ENCODE measurements around the gene PGLYRP4.

The PGLYRP4 gene

GRCh38 chr1:153370146-153370545 is 21.5 kb upstream of the PGLYRP4 start:
- Histone ChIP-seq H3K36me3 (ENCODE audit: control insufficient read depth, insufficient read depth, low read length) (no peaks in the 10 kb centered on the region), H3K4me3 (ENCODE audit: low read length) (no peak overlapping the region), H3K27me3 (ENCODE audit: control insufficient read depth, insufficient read depth, low read length) (no peaks in the 10 kb centered on the region), H3K4me1 (ENCODE audit: control insufficient read depth, insufficient read depth, low read length) (no peaks in the 10 kb centered on the region), H3K9ac (ENCODE audit: low read length) (no peak overlapping the region), H3K27ac (ENCODE audit: low read depth, low read length) (no peak overlapping the region)

- Histone ChIP-seq H3K27me3 (ENCODE audit: control insufficient read depth, insufficient read depth, low read length) (no peaks in the 10 kb centered on the region), H3K27ac (ENCODE audit: low read depth, low read length) (no peak overlapping the region), H3K9ac (ENCODE audit: low read length) (no peak overlapping the region), H3K4me3 (ENCODE audit: low read length) (no peak overlapping the region), H3K36me3 (ENCODE audit: control insufficient read depth, insufficient read depth, low read length) (no peaks in the 10 kb centered on the region), H3K4me1 (ENCODE audit: control insufficient read depth, insufficient read depth, low read length) (no peaks in the 10 kb centered on the region)
Measured at GRCh38 chr1:153368495-153368894, 19.9 kb upstream of the PGLYRP4 start.

- Histone ChIP-seq H3K36me3 (ENCODE audit: control insufficient read depth, insufficient read depth, low read length) (no peaks in the 10 kb centered on the region), H3K9ac (ENCODE audit: low read length) (no peak overlapping the region), H3K4me1 (ENCODE audit: control insufficient read depth, insufficient read depth, low read length) (no peaks in the 10 kb centered on the region), H3K27ac (ENCODE audit: low read depth, low read length) (no peak overlapping the region), H3K4me3 (ENCODE audit: low read length) (no peak overlapping the region), H3K27me3 (ENCODE audit: control insufficient read depth, insufficient read depth, low read length) (no peaks in the 10 kb centered on the region)
Measured at GRCh38 chr1:153367090-153367489, 18.4 kb upstream of the PGLYRP4 start.

DNA sequence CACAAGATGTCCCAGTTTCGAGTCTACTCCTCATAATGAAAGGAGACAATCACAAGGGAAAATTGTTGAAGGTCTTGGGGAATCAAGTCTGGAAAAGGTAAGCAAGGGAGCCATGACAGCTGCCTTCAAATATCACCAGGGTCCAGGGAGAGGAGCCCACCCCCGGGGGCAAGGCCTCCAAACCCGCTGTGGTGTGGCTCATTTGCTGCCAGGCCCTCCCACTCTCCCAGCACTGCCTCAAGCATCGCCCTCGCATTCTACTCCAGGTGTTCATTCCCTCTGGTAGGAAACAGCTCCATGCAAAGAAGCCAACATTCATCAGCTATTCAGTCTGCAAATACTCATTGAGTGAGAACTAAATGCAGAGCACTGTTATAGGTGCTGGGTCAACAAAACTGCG is 17.6 kb upstream of the PGLYRP4 start:
- H3K27me3 ChIP-seq (ENCODE audit: control insufficient read depth, insufficient read depth, low read length): no peaks in the 10 kb centered on the region
- no peak overlapping the region for H3K27ac ChIP-seq (ENCODE audit: low read depth, low read length)
- H3K4me3 ChIP-seq (ENCODE audit: low read length): no peak overlapping the region
- no peaks in the 10 kb centered on the region for H3K4me1 ChIP-seq (ENCODE audit: control insufficient read depth, insufficient read depth, low read length)
- no peak overlapping the region for H3K9ac ChIP-seq (ENCODE audit: low read length)
- H3K36me3 ChIP-seq (ENCODE audit: control insufficient read depth, insufficient read depth, low read length): no peaks in the 10 kb centered on the region

DNA sequence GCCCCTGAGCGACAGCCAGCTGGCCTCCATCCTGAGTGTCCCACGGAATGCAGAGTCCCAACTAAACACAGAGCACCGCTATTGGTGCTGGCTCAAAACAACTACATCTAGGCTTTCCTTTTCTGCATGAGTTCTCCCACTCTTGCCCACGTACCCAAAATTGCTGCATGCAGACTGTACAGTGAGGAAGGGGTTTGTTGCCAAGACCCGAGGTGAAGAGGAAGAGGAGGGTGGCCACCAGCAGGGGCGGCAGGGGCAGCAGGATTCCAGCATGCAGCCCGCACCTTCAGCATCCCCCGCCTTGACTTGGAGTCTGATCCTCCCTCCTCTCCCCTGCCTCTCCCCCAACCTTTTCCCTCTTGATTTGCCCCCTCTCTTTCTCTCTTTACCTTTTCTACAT is 17.1 kb upstream of the PGLYRP4 start:
- Histone ChIP-seq H3K9ac (ENCODE audit: low read length) (no peak overlapping the region), H3K4me3 (ENCODE audit: low read length) (no peak overlapping the region), H3K27ac (ENCODE audit: low read depth, low read length) (no peak overlapping the region), H3K4me1 (ENCODE audit: control insufficient read depth, insufficient read depth, low read length) (no peaks in the 10 kb centered on the region), H3K27me3 (ENCODE audit: control insufficient read depth, insufficient read depth, low read length) (no peaks in the 10 kb centered on the region), H3K36me3 (ENCODE audit: control insufficient read depth, insufficient read depth, low read length) (no peaks in the 10 kb centered on the region)

DNA sequence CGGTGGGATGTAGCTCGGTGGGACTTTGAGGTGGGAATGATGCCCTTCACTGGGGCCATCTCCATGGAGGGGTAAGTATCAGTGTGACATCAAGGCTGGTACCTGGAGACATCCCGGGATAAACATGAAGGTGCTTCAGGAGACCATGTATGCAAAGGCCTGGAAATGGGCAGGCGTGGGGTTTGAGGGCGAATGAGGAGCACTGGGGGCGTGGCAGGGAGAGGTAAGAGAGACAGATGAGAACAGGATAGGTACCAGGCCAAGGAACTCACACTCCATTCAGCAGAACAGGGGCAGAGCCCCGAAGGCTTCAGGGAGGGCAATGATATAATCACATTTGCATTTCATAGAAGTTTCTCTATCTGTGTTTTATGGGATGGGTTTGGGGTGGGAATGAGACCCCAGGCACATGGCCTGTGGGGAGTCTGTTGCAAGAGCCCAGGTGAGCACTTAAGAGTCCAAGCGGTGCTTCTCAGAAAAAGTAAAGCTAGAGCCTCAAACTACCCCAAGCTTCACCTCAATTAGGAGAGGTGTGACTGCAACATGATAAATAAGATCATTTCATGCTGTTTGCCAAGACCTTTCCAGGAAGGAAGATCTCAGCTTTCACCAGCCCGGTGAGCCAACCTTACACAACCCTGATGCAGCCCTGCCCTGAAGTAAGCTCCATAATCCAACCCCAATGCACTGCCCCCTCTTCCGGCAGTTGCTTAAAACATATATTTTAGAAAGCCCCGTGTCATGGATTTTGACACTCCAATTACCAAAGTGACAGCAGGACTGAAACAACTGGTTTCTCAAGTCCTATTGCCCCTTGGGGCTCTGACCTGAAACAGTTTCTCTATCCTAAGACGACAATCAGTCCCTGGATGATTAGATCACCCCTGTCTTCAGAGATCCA is 16.4 kb upstream of the PGLYRP4 start:
- no peaks in the 10 kb centered on the region for H3K27me3 ChIP-seq (ENCODE audit: control insufficient read depth, insufficient read depth, low read length)
- H3K4me3 ChIP-seq (ENCODE audit: low read length): no peak overlapping the region
- no peak overlapping the region for H3K9ac ChIP-seq (ENCODE audit: low read length)
- no peaks in the 10 kb centered on the region for H3K4me1 ChIP-seq (ENCODE audit: control insufficient read depth, insufficient read depth, low read length)
- no peak overlapping the region for H3K27ac ChIP-seq (ENCODE audit: low read depth, low read length)
- no peaks in the 10 kb centered on the region for H3K36me3 ChIP-seq (ENCODE audit: control insufficient read depth, insufficient read depth, low read length)

GRCh38 chr1:153364156-153364555 is 15.5 kb upstream of the PGLYRP4 start:
- Histone ChIP-seq H3K36me3 (ENCODE audit: control insufficient read depth, insufficient read depth, low read length) (no peaks in the 10 kb centered on the region), H3K27ac (ENCODE audit: low read depth, low read length) (no peak overlapping the region), H3K4me1 (ENCODE audit: control insufficient read depth, insufficient read depth, low read length) (no peaks in the 10 kb centered on the region), H3K9ac (ENCODE audit: low read length) (no peak overlapping the region), H3K27me3 (ENCODE audit: control insufficient read depth, insufficient read depth, low read length) (no peaks in the 10 kb centered on the region), H3K4me3 (ENCODE audit: low read length) (no peak overlapping the region)

- Histone ChIP-seq H3K4me3 (ENCODE audit: low read length) (no peak overlapping the region), H3K9ac (ENCODE audit: low read length) (no peak overlapping the region), H3K27ac (ENCODE audit: low read depth, low read length) (no peak overlapping the region), H3K27me3 (ENCODE audit: control insufficient read depth, insufficient read depth, low read length) (no peaks in the 10 kb centered on the region), H3K4me1 (ENCODE audit: control insufficient read depth, insufficient read depth, low read length) (no peaks in the 10 kb centered on the region), H3K36me3 (ENCODE audit: control insufficient read depth, insufficient read depth, low read length) (no peaks in the 10 kb centered on the region)
Measured at GRCh38 chr1:153363641-153364040, 15.0 kb upstream of the PGLYRP4 start.

DNA sequence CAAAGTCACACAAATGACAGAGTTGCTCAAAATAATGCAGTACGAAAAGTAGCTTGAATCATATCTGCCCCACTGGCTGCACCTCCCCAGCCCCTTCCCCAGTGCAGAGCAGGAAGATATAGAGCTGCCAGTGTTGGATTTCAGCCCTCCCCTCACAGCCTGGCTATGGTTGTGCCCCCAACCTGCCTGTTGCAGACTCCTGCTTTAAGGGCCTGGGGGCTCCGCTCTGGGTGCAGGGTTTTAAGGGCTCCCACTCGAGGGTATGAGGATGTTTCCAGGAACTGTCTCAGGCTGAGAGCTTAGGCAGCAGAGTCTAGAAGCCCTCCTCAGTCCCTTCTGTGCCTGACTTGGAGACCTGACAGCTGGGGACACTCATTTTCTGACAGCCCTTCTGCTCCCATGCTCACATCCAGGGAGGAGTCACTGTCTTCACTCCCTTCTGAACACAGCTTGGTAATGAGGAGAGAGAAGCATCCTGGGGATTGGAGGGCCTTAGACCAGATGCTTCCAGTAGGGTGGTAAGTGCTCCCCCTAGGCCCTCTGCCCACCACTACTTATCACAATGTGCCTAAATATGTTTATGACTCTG is 13.6 kb upstream of the PGLYRP4 start:
- Histone ChIP-seq H3K4me3 (ENCODE audit: low read length) (no peak overlapping the region), H3K27ac (ENCODE audit: low read depth, low read length) (no peak overlapping the region), H3K36me3 (ENCODE audit: control insufficient read depth, insufficient read depth, low read length) (no peaks in the 10 kb centered on the region), H3K27me3 (ENCODE audit: control insufficient read depth, insufficient read depth, low read length) (no peaks in the 10 kb centered on the region), H3K4me1 (ENCODE audit: control insufficient read depth, insufficient read depth, low read length) (no peaks in the 10 kb centered on the region), H3K9ac (ENCODE audit: low read length) (no peak overlapping the region)

GRCh38 chr1:153361480-153362109 is 13.0 kb upstream of the PGLYRP4 start:
- H3K36me3 ChIP-seq (ENCODE audit: control insufficient read depth, insufficient read depth, low read length): no peaks in the 10 kb centered on the region
- H3K4me1 ChIP-seq (ENCODE audit: control insufficient read depth, insufficient read depth, low read length): no peaks in the 10 kb centered on the region
- no peaks in the 10 kb centered on the region for H3K27me3 ChIP-seq (ENCODE audit: control insufficient read depth, insufficient read depth, low read length)
- H3K4me3 ChIP-seq (ENCODE audit: low read length): no peak overlapping the region
- H3K9ac ChIP-seq (ENCODE audit: low read length): no peak overlapping the region
- no peak overlapping the region for H3K27ac ChIP-seq (ENCODE audit: low read depth, low read length)

DNA sequence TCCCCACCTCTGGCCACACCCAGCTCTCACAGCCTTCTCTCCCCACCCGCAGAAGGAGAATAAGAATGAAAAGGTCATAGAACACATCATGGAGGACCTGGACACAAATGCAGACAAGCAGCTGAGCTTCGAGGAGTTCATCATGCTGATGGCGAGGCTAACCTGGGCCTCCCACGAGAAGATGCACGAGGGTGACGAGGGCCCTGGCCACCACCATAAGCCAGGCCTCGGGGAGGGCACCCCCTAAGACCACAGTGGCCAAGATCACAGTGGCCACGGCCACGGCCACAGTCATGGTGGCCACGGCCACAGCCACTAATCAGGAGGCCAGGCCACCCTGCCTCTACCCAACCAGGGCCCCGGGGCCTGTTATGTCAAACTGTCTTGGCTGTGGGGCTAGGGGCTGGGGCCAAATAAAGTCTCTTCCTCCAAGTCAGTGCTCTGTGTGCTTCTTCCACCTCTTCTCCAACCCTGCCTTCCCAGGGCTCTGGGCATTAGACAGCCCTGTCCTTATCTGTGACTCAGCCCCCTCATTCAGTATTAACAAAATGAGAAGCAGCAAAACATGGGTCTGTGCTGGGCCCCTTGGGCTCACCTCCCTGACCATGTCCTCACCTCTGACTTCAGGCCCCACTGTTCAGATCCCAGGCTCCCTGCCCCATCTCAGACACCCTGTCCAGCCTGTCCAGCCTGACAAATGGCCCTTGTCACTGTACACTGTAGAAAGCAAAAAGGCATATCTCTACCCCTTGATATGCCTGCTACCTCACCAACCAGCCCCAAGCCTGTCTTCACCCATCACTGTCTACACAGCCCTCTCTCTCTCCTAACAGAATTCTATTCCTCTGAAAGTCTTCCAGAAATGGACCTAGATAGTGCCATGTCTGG is 12.2 kb upstream of the PGLYRP4 start:
- H3K9ac ChIP-seq (ENCODE audit: low read length): no peak overlapping the region
- no peaks in the 10 kb centered on the region for H3K36me3 ChIP-seq (ENCODE audit: control insufficient read depth, insufficient read depth, low read length)
- H3K27me3 ChIP-seq (ENCODE audit: control insufficient read depth, insufficient read depth, low read length): no peaks in the 10 kb centered on the region
- no peaks in the 10 kb centered on the region for H3K4me1 ChIP-seq (ENCODE audit: control insufficient read depth, insufficient read depth, low read length)
- H3K4me3 ChIP-seq (ENCODE audit: low read length): no peak overlapping the region
- H3K27ac ChIP-seq (ENCODE audit: low read depth, low read length): no peak overlapping the region

GRCh38 chr1:153360190-153360589 is 11.5 kb upstream of the PGLYRP4 start:
- no peak overlapping the region for H3K27ac ChIP-seq (ENCODE audit: low read depth, low read length)
- no peaks in the 10 kb centered on the region for H3K27me3 ChIP-seq (ENCODE audit: control insufficient read depth, insufficient read depth, low read length)
- no peaks in the 10 kb centered on the region for H3K36me3 ChIP-seq (ENCODE audit: control insufficient read depth, insufficient read depth, low read length)
- H3K4me1 ChIP-seq (ENCODE audit: control insufficient read depth, insufficient read depth, low read length): no peaks in the 10 kb centered on the region
- no peak overlapping the region for H3K4me3 ChIP-seq (ENCODE audit: low read length)
- no peak overlapping the region for H3K9ac ChIP-seq (ENCODE audit: low read length)
